Heart left ventricle (tissue), 13 donors: ENCODE measurements around the gene PTPRD.

Experiments used
- POLR2A ChIP-seq, 2 donors: fragments of 450-650 bp; IDR thresholded peaks; one replicate each; pipeline ENCODE4 v1.6.1; 2017; ENCODE audit warnings: antibody characterized with exemption in 2 of 2, mild to moderate bottlenecking in 2 of 2, moderate library complexity in 2 of 2
- TF ChIP-seq, protein P1 (sequence below), 12 donors: fragments of 200-600 bp; sonication (generic) in 4 of 12; IDR thresholded peaks; one replicate each; pipeline versions ENCODE4 v1.5.0 to v1.8.0; 2018 to 2022; ENCODE audit warnings: antibody characterized with exemption in 12 of 12, mild to moderate bottlenecking in 5 of 12
- donor health status: ischemic (EF 13 %, LVEDD 7.1; RV severe dilation, severe dysfunction).
- donor health status: DM: no; HTN: yes; CAD: no.
- donor health status: DM: no; HTN: no; CAD: no.
- donor health status: ischemic (EF 25% LVEDD 6.9; RV normal size, moderate dysfunction).
- donor health status: ischemic (EF 25% LVEDD 5.7; RV mildly dilated, moderate dysfunction).
- donor health status: ischemic (EF 35%, LVEDD 5.7; RV mildly dilated, moderate dysfunction).
- donor health status: nonischemic (EF 11% LVEDD 7.7; RV severe dilation, severe dysfunction).
- donor health status: DM: yes; HTN: yes; CAD: no.
- donor health status: PGD.
- donor health status: ischemic (EF 29% LVEDD 5.4; RV normal size, mild dysfunction).
- donor health status: nonischemic (EF 23%, LVEDD 6.1; RV moderate dilation, normal function).

DNA sequence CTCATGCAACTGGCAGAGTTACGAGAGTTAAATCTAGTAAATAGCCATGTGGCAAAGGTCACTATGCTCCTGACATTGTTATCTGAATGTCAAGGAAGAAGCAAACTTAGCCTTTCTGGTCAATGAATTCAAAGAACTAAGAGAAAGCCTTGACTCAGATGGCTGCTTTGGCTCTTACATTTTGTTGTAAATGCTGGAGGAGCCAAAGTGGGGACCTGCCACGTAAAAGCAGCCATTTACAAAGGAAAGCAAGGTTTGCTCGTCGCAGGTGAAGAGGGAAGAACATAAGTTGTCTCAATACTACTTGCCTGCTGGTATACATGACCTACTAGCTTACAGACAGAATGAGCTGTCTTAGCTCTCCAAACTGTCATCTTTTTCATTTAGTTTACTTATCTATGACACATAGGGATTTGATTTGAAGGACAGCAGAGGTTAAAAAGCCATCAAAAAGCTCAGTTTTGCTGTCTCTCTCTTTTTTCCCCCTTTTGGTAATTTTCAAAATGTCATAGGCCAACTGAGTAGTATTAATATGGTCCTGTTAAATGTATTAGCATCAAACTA is 1760.4 kb downstream of the PTPRD start:
- no peak for TF ChIP-seq POLR2A (IDR thresholded peaks at IDR 0.05)
- TF ChIP-seq, protein P1, sequence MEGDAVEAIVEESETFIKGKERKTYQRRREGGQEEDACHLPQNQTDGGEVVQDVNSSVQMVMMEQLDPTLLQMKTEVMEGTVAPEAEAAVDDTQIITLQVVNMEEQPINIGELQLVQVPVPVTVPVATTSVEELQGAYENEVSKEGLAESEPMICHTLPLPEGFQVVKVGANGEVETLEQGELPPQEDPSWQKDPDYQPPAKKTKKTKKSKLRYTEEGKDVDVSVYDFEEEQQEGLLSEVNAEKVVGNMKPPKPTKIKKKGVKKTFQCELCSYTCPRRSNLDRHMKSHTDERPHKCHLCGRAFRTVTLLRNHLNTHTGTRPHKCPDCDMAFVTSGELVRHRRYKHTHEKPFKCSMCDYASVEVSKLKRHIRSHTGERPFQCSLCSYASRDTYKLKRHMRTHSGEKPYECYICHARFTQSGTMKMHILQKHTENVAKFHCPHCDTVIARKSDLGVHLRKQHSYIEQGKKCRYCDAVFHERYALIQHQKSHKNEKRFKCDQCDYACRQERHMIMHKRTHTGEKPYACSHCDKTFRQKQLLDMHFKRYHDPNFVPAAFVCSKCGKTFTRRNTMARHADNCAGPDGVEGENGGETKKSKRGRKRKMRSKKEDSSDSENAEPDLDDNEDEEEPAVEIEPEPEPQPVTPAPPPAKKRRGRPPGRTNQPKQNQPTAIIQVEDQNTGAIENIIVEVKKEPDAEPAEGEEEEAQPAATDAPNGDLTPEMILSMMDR (IDR thresholded peaks at IDR 0.05), result no peak
